Activated naive CD4-positive, alpha-beta T cell treated with anti-CD3 and anti-CD28 coated beads for 36 hours (primary cell): ENCODE results near the gene NES. TPM values are rescaled to one million over a fixed set of nuclear protein-coding genes. Genes with fewer than 3 reads are reported as not detected.

Experiments
- CTCF ChIA-PET: fragments of 350-600 bp; sonication (Branson Sonifier 250); formaldehyde crosslinking; loops from one replicate; lab custom pipeline; 2021; ENCODE audit warnings: antibody characterized with exemption; lab: Charles Lee
- DNase-seq: peaks from one replicate; pipeline ENCODE4 v3.0.0-alpha.2; 2020
- H3K27ac Mint-ChIP-seq: one replicate; pipeline ENCODE4 v1.8.0; 2021; ENCODE audit warnings: mild to moderate bottlenecking, mixed read lengths
- H3K27me3 Mint-ChIP-seq: one replicate; pipeline ENCODE4 v1.8.0; 2021; ENCODE audit warnings: low read depth, mixed read lengths
- H3K36me3 Mint-ChIP-seq: one replicate; pipeline ENCODE4 v1.8.0; 2021; ENCODE audit warnings: low read depth, mixed read lengths
- H3K4me1 Mint-ChIP-seq: one replicate; pipeline ENCODE4 v1.8.0; 2021; ENCODE audit warnings: low read depth, mixed read lengths
- H3K4me3 Mint-ChIP-seq: one replicate; pipeline ENCODE4 v1.8.0; 2021; ENCODE audit warnings: mild to moderate bottlenecking, moderate library complexity, mixed read lengths
- H3K9me3 Mint-ChIP-seq: one replicate; pipeline ENCODE4 v1.8.0; 2021; ENCODE audit warnings: mixed read lengths
- intact Hi-C: fragments of 100-400 bp; cut with micrococcal nuclease; formaldehyde crosslinking; loops from one replicate; pipeline ENCODE4 v1.15.1; 2023
- total RNA-seq, 2 experiments: library from RNA; stranded (reverse); gene quantifications; one replicate each; pipeline ENCODE4 v1.2.3, GENCODE V29; 2021

Gene NES
- total RNA-seq, 2 experiments from 2014 or later: not detected

DNA sequence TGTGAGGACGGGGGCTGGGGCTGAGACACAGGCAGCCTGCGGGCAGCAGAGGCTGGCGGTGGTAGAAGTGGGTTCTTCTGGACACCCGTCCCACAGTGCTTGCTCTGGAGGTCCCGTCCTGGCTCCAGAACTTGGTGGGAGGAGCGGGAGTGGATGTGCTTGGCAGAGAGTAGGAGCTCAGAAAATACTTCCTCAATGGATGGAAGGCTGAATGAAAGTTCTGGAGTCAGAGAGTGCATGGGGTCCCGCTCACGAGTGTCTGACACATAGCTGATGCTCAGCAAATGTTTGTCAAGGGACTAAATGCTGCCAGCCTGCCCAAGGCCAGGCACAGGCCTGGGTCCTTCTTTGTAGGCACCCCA lies 13.4 kb upstream of the NES start:
- Mint-ChIP-seq H3K9me3 (no peaks in the 10 kb centered on the region), H3K27ac (no peak overlapping the region), H3K4me3 (no peak overlapping the region), H3K36me3 (no peaks in the 10 kb centered on the region), H3K4me1 (peaks cover 24% of the 10 kb centered on the region), H3K27me3 (peaks cover 49% of the 10 kb centered on the region)
- DNase-seq: no peak
- CTCF ChIA-PET: interaction anchor here (0.6 to 7.4 kb wide), 28 partner anchors 10 to 318 kb away, joined by 3 to 183 read pairs (median 10); partner anchors contain the start of genes CRABP2, INSRR, ISG20L2 and METTL25B
- intact Hi-C loops: no loop called here

DNA sequence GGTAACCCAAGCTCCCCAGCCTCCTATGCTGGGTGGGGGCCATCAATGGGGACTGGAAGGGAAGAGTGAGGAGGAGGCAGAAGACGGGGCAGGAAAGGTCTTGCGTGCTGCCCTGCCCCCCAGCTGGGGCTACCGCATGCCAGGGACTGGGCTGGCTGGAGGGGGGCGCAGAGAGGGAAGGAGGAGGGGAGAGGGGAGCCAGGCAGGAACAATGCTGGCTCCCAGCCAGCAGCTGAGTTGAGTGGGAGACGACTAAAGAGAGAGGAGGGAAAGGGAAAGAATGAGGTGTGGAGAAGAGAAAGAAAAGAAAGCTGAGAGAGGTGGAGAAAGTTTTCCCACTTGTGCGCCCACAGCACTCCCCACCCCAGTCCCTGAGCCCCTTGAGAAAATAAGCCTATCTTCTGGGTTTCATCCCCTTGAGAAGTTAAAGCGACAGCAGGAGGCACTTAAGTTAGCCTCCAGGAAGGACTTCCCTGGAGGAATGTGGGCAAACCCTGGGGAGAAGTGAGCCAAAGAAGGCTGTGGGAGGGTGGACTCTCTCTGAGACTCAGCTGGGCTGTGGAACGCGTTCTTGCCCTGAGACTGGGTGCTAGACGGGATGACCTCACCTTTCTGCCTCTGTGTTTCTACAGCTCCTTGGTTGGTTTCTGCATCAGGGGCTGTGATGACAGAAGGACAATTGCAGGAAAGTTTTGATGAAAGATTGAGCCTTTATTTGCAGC lies 12.9 kb upstream of the NES start:
- Mint-ChIP-seq H3K4me1 (peaks cover 24% of the 10 kb centered on the region), H3K4me3 (no peak overlapping the region), H3K9me3 (no peaks in the 10 kb centered on the region), H3K27ac (no peak overlapping the region), H3K27me3 (peaks cover 49% of the 10 kb centered on the region), H3K36me3 (no peaks in the 10 kb centered on the region)
- intact Hi-C loops: loop anchor here (1.0 kb wide), 4 partner anchors 15 to 200 kb away; partner anchors contain the start of genes CRABP2 and NTRK1
- no peak for DNase-seq
- CTCF ChIA-PET: interaction anchor here (0.5 to 7.4 kb wide), 45 partner anchors 10 to 329 kb away, joined by 3 to 183 read pairs (median 5); partner anchors contain the start of genes BCAN, CRABP2, INSRR and ISG20L2

DNA sequence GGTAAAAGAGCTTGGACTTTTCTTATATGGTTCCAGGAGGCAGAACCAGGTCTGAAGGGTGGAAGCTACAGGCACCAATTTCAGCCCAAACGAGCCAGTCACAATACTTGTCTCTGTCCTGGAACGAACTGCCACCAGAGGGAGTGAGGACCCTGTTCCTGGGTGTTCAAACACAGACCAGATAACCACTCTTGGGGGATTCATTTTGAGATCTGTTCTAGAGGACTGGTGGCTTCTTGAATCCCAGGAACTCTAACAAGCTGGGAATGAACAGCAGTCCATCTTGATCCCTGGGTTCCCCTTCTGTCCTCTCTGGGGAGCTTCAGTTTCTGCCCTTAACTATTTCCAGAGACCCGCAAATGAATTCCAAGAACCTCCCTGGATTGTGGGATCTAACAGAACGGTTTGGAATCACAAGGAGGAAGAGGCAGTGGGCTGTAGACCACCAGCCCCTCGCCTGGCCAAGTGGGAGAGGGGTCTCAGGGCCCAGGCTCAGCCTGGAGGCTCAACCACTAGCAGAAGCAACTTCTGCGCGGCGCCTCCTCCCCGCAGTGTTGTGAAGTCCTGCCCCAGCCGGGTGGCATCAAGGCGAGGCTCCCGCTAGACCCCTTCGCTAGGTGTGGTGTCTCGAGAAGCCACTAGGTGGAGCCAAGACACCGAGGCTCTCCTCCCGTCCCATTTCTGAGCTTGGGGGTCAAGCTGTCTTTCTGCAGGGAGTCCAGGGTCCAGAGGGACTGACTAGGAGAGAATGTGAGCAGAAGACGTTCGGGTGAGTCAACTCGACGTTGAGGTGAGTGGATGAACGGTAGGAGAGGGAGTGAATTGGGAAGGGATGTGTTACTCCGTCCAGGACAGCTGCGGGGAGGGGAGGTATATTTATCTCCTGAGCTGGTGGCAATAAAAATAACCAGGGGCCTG lies 12.1 kb upstream of the NES start:
- Mint-ChIP-seq H3K9me3 (no peaks in the 10 kb centered on the region), H3K27ac (no peak overlapping the region), H3K27me3 (peaks cover 46% of the 10 kb centered on the region), H3K36me3 (no peaks in the 10 kb centered on the region), H3K4me3 (no peak overlapping the region), H3K4me1 (peaks cover 28% of the 10 kb centered on the region)
- intact Hi-C loops: loop anchor here (1.0 kb wide), 4 partner anchors 16 to 201 kb away; partner anchors contain the start of genes CRABP2 and NTRK1
- CTCF ChIA-PET: interaction anchor here (0.5 to 7.4 kb wide), 45 partner anchors 9 to 328 kb away, joined by 3 to 183 read pairs (median 5); partner anchors contain the start of genes BCAN, CRABP2, INSRR and ISG20L2
- DNase-seq: peak; percentile 80

DNA sequence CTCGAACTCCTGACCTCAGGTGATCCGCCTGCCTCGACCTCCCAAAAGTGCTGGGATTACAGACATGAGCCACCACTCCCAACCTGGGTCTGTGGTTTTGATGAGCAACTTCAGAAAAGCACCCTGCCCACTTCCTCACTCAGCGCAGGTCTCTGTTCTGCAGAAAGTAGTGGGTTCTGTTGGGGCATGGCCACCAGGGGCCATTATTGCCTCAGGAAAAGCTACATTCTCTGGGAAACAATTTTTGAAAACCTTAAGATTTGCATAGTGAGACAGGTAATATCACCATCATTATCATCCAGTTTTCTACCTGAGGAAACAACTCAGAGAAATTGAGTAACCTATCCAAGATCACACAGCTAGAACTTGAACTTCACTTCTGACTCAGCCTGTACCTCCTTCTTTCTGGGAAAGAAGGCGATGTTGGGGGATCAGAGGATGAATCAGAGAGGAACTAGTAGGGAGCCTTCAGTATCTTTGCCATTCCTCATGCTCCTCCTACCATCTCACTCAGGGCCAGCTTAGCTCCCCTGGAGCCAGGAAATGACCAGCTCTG lies 7.1 kb upstream of the NES start:
- Mint-ChIP-seq H3K4me1 (peaks cover 16% of the 10 kb centered on the region), H3K36me3 (no peaks in the 10 kb centered on the region), H3K4me3 (no peak overlapping the region), H3K9me3 (no peaks in the 10 kb centered on the region), H3K27ac (no peak overlapping the region), H3K27me3 (peaks cover 26% of the 10 kb centered on the region)
- DNase-seq: peak; percentile 64
- intact Hi-C loops: no loop called here
- CTCF ChIA-PET: interaction anchor here (0.7 to 12.2 kb wide), 12 partner anchors 10 to 208 kb away, joined by 3 to 123 read pairs (median 4); partner anchors contain the start of gene CRABP2

DNA sequence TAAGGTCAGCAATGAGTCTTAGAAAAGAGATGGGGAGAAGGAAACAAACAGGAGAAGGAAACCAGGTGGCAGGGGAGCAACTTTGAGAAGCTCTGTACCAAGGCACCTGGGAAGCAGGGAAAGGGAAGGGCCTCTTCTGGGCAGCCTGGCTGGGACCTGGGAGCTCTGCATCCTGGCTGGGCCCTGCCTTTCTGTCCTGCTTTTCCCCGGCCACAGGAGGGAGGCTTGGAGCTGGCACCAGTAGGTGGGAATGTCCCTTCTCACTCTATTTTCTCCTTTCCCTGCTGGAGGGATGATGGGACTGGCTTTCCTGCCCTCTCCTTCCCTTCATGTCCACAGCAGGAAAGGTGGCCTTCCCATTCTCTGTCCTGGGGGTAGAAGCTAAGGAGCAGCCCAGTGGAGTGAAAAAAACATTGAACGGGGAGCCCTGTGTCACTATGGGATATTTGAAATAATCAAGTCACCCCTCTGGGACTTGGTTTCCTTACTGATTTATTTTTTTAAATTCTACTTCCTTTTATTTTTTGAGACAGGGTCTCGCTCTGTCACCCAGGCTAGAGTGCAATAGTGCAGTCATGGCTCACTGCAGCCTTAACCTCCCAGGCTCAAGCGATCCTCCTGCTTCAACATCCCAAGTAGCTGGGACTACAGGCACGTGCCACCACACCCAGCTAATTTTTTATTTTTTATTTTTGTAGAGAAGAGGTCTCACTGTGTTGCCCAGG lies 5.1 kb upstream of the NES start:
- no peak for DNase-seq
- peaks cover 27% of the 10 kb centered on the region for H3K4me1 Mint-ChIP-seq
- H3K27ac Mint-ChIP-seq: no peak overlapping the region
- peaks cover 34% of the 10 kb centered on the region for H3K27me3 Mint-ChIP-seq
- CTCF ChIA-PET: interaction anchor here (0.6 to 12.2 kb wide), 8 partner anchors 23 to 287 kb away, joined by 3 to 123 read pairs (median 6); partner anchors contain the start of genes CRABP2, ISG20L2 and METTL25B
- H3K36me3 Mint-ChIP-seq: no peaks in the 10 kb centered on the region
- intact Hi-C loops: no loop called here
- no peaks in the 10 kb centered on the region for H3K9me3 Mint-ChIP-seq
- no peak overlapping the region for H3K4me3 Mint-ChIP-seq

DNA sequence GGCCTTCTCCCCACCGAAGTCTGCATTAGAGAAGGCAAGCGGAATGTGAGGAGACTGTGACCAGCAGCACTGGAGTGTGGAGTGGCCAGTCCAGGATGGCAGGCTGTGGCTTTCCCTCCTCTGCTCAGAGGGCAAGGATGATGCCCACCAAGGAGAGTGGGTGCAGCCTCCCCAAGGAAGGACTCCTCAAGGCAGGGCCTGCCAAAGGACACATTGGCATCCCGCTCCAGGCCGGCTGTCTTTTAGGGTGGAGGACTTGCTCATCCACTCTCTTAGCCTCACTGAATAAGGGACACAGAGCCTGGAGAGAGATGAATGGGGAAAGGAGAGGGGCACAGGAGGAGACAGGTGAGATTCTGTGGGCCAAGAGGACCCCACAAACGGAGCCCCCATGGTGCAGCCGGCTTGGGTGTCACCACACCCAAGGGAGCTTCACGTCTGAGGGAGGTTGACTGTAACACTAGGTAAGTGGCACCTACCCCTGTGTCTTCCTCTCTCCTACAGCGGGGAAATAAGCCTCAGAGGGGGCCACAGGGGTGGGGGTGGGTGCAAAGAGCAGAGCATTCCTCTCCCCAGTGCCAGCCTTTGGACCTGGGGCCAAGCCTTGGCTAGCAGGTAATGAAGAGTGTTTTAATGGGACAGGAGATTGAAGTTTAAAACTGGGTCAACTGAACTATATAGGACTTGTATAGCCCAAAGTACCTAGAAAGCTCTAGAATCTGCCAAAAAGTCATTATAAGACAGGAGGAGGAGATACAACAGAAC lies 4.2 kb upstream of the NES start:
- H3K27ac Mint-ChIP-seq: no peak overlapping the region
- peaks cover 30% of the 10 kb centered on the region for H3K4me1 Mint-ChIP-seq
- DNase-seq: no peak
- no peak overlapping the region for H3K4me3 Mint-ChIP-seq
- no peaks in the 10 kb centered on the region for H3K9me3 Mint-ChIP-seq
- peaks cover 38% of the 10 kb centered on the region for H3K27me3 Mint-ChIP-seq
- CTCF ChIA-PET: interaction anchor here (1.9 to 12.2 kb wide), 4 partner anchors 8 to 56 kb away, joined by 8 to 123 read pairs (median 12); no protein-coding TSS in a partner anchor
- intact Hi-C loops: no loop called here
- no peaks in the 10 kb centered on the region for H3K36me3 Mint-ChIP-seq

DNA sequence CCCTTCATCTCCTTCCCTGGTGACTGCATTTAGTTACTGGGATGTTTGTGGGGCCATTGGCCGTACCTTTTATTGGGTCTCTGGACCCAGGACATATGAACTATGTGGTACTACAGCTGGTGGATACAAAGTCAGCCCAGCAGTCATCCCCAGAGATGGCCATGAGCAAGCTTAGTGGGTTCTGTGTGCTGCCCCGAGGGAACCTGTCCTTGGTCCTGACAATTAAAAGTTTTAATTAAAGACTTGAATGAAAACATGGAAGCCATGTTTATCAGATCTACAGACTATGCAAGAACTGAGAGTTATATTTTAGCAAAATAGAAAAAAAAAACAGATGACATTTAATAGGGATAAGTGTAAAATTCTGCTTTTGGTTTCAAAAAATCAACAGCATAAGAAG lies 2.8 kb upstream of the NES start:
- peaks cover 47% of the 10 kb centered on the region for H3K27me3 Mint-ChIP-seq

DNA sequence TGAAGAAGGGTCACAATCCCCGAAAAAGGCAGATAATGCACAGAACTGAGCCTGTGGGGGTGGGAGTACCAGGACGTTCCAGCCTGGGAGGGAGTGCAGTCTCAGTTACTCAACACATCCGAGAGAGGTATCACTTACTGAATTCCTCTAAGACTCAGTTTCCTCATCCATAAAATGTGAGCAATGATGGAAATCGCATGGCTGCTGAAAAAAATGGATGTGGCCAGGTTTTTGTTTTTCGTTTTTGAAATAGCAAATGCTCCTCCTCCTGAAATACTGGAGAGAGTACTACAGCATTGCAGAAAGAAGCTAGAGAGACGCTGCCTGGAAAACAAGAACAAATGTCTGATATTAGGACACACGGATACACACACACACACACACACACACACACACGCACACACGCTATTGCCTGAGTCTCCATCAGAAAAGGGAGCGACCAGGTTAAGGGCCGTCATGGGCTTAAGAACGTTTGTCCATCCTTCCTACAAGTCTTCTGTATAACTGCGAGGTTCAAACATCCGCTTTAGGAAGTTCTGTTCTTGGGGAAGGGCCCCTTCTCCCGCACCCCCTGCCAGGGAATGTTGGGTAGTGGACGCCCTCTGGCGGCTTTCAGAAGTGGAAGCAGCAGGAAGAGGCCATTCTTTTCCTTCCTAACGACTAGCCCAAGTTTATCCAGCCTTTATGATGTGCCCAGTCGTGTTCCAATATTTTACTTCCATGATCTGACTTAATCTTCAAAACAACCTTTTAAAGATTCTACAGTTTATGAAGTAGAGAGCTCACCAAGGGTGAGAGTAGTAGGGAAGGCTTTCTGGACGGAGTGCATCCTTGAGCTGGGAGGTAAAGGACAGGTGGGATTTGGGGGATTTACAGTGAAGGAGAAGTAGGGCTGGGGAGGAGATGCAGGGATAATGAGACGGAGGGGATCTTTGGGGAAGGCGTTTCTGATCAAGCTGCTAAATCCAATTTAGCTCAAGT lies 699 bp upstream of the NES start:
- Mint-ChIP-seq H3K27ac (no peak overlapping the region), H3K36me3 (no peaks in the 10 kb centered on the region), H3K9me3 (no peaks in the 10 kb centered on the region), H3K4me3 (no peak overlapping the region), H3K27me3 (peaks cover 50% of the 10 kb centered on the region), H3K4me1 (peaks cover 14% of the 10 kb centered on the region)
- CTCF ChIA-PET: interaction anchor here (0.8 to 12.2 kb wide), 20 partner anchors 9 to 117 kb away, joined by 3 to 123 read pairs (median 5); partner anchors contain the start of gene CRABP2
- intact Hi-C loops: loop anchor here (1.0 kb wide), 2 partner anchors 18 to 52 kb away; no protein-coding TSS in a partner anchor
- peak; percentile 49 for DNase-seq

More for the DNA sequence above, 2.8 kb upstream of the NES start:
- no peaks in the 10 kb centered on the region for H3K36me3 Mint-ChIP-seq
- CTCF ChIA-PET: interaction anchor here (0.6 to 12.2 kb wide), 10 partner anchors 10 to 93 kb away, joined by 3 to 123 read pairs (median 6); partner anchors contain the start of gene CRABP2
- peaks cover 30% of the 10 kb centered on the region for H3K4me1 Mint-ChIP-seq
- intact Hi-C loops: no loop called here
- no peaks in the 10 kb centered on the region for H3K9me3 Mint-ChIP-seq
- H3K27ac Mint-ChIP-seq: no peak overlapping the region
- H3K4me3 Mint-ChIP-seq: no peak overlapping the region
- no peak for DNase-seq

DNA sequence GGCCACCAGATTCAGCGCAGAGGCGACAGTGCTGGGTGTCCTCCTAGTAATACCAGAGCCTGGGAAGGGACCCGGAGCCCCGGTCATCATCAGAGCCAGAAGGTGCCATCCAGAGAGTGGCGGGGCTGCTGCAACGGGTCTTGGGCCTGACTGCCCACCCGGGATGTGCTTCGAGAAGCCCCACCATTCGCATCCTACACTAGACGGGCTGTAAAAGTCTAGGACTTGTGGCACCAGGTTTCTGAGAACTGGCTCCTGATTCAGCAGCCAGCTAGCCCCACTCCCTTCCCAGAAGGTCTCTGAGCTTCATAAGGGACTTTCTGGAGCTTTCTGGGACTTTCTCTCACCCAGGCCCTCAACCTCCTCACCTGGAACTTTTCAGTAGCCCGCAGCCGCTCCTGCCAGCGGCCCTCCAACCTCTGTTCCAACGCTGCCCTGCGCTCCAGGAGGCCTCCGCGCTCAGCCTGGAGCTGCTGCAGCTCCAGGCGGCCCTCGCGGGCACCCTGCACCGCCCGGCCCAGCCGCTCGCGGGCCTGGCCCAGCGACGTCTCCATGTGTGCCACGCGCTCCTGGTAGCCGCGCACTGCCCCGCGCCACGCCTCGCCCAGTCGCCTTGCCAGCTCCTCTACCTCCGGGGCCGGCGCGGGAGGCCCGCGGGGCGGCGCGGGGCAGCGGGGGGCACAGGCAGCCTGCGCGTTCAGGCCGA lies 940 bp downstream of the NES start:
- Mint-ChIP-seq H3K36me3 (no peaks in the 10 kb centered on the region), H3K27ac (no peak overlapping the region), H3K4me1 (peaks cover 14% of the 10 kb centered on the region), H3K9me3 (no peaks in the 10 kb centered on the region), H3K4me3 (no peak overlapping the region), H3K27me3 (peaks cover 46% of the 10 kb centered on the region)
- no peak for DNase-seq
- CTCF ChIA-PET: interaction anchor here (0.6 to 12.2 kb wide), 11 partner anchors 11 to 109 kb away, joined by 3 to 123 read pairs (median 8); partner anchors contain the start of gene CRABP2
- intact Hi-C loops: no loop called here
